Naive thymus-derived CD8-positive, alpha-beta T cell (primary cell): ENCODE measurements around the gene HINT3. TPM values are rescaled to one million over a fixed set of nuclear protein-coding genes. Genes with fewer than 3 reads are reported as not detected.

Experiments
- ATAC-seq, 2 donors: fragments of 150-1000 bp; cut with Tn5 transposase in 1 of 2; sonication (Bioruptor Pico), chemical (Tn5 transposase) in 1 of 2; 1 replicate in 1 of 2; 2 replicates in 1 of 2; pipeline ENCODE4 v1.10.0; 2021; ENCODE audit warnings: mild to moderate bottlenecking in 2 of 2, moderate library complexity in 2 of 2
- POLR2A ChIA-PET: fragments of 350-600 bp; sonication (Branson Sonifier 250); formaldehyde crosslinking; loops from one replicate; lab custom pipeline; 2021; ENCODE audit warnings: antibody characterized with exemption; lab: Charles Lee
- DNase-seq, 10 donors: peaks; one replicate each; pipeline versions ENCODE4 v3.0.0 to v3.0.0-alpha.2; 2020 to 2022
- H3K27ac Mint-ChIP-seq, 10 donors: one replicate each; pipeline ENCODE4 v1.8.0; 2020 to 2022; ENCODE audit warnings: mild to moderate bottlenecking in 10 of 10, mixed read lengths in 10 of 10, moderate library complexity in 4 of 10, inconsistent platforms in 1 of 10
- H3K27me3 Mint-ChIP-seq, 5 donors: one replicate each; pipeline ENCODE4 v1.8.0; 2021 to 2022; ENCODE audit warnings: mixed read lengths in 5 of 5
- H3K36me3 Mint-ChIP-seq, 3 donors: one replicate each; pipeline ENCODE4 v1.8.0; 2020 to 2022; ENCODE audit warnings: mixed read lengths in 3 of 3, mild to moderate bottlenecking in 2 of 3, inconsistent platforms in 1 of 3
- H3K4me1 Mint-ChIP-seq, 4 donors: one replicate each; pipeline ENCODE4 v1.8.0; 2021 to 2022; ENCODE audit warnings: mixed read lengths in 4 of 4
- H3K4me3 Mint-ChIP-seq, 10 donors: one replicate each; pipeline ENCODE4 v1.8.0; 2020 to 2022; ENCODE audit warnings: mild to moderate bottlenecking in 10 of 10, mixed read lengths in 10 of 10, moderate library complexity in 6 of 10, inconsistent platforms in 1 of 10
- H3K9me3 Mint-ChIP-seq, 9 donors: one replicate each; pipeline ENCODE4 v1.8.0; 2020 to 2022; ENCODE audit warnings: mixed read lengths in 9 of 9, mild to moderate bottlenecking in 3 of 9, inconsistent platforms in 1 of 9, moderate library complexity in 1 of 9
- polyA plus RNA-seq, 3 donors: library from polyadenylated mRNA; unstranded; fragments of 300-500 nt; fragmentation: Illumina TruSeq; gene quantifications; one replicate each; pipeline ENCODE4 v1.2.3, GENCODE V29; 2021
- total RNA-seq, 8 experiments: library from RNA in 2 of 8; stranded (reverse) in 2 of 8; gene quantifications; one replicate each; pipeline ENCODE4 v1.2.3 and lab custom pipeline; 2021 to 2026

The HINT3 gene
- total and polyA plus RNA-seq, 5 experiments from 2014 or later: 7.9 to 12.7 (median 10.4) TPM

DNA sequence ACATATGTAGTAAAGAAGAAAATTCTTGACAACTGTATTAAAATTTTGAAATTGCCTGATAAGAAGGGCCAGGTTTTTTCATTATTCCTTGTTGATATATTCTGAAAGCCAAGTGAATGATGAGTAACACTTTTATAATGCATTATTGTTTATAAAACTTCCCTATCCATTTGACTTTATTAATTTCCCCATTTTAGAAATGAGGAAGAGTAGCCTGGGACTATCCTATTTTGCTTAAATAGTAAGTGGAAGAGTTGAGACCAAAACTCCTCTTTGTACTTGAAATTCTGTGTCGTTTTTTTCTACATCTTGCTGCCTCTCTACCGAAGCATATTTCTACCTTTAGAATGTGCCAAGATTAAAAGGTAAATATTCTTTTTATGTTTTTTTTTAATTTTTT, 69.4 kb downstream of the HINT3 start:
- no peak for DNase-seq
- Mint-ChIP-seq H3K36me3 (peaks cover 6 to 84% (median 46%) of the 10 kb centered on the region in 3 donors), H3K4me3 (no peak overlapping the region), H3K27ac (no peak overlapping the region), H3K4me1 (peaks cover 0 to 9% (median 0%) of the 10 kb centered on the region in 4 donors), H3K9me3 (no peaks in the 10 kb centered on the region), H3K27me3 (no peaks in the 10 kb centered on the region)
- POLR2A ChIA-PET: no interaction called here
- no peak for ATAC-seq

DNA sequence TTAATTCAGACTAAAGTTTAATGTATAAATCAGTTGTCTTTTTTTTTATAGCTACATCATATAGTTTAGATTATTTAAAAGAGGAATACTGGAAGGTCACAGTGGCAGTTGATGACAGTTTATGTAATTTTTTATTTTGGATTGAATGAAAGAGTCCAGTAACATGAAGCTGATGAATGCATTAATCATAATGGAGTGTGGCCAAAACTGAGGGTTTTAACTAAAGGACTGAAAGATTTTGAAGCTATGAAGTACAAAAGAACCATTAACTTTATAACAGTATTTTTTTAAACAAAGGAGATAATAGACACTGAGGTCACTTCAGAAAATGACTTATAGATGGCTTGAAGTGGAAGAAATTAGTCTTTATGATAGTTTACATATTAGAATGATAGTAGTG, 71.0 kb downstream of the HINT3 start:
- Mint-ChIP-seq H3K9me3 (no peaks in the 10 kb centered on the region), H3K4me3 (no peak overlapping the region), H3K27me3 (no peaks in the 10 kb centered on the region), H3K36me3 (peaks cover under 1 to 84% (median 38%) of the 10 kb centered on the region in 3 donors), H3K4me1 (peaks cover 0 to 21% (median 1%) of the 10 kb centered on the region in 4 donors), H3K27ac (no peak overlapping the region)
- POLR2A ChIA-PET: no interaction called here
- no peak for ATAC-seq
- DNase-seq: no peak

Other genes with a start within 250 kb of the HINT3 start
- gene HEY2, start 207.1 kb upstream of the HINT3 start, total RNA-seq: under 1 TPM; 0.33 to 0.60 TPM
- gene HEY2, start 207.1 kb upstream of the HINT3 start, polyA plus RNA-seq: under 1 TPM; 0.18 to 0.32 (median 0.27) TPM
- gene NCOA7, start 165.8 kb upstream of the HINT3 start, total RNA-seq: 10 to 100 TPM; 44.4 to 48.0 TPM
- 10 to 100 TPM in 2 of 3 donors, 1 to 10 TPM in 1; 9.4 to 16.5 (median 13.5) TPM for gene NCOA7, start 165.8 kb upstream of the HINT3 start, polyA plus RNA-seq
- 10 to 100 TPM; 27.3 to 27.9 TPM for gene TRMT11, start 29.8 kb downstream of the HINT3 start, total RNA-seq
- gene TRMT11, start 29.8 kb downstream of the HINT3 start, polyA plus RNA-seq: 10 to 100 TPM in 1 of 3 donors, 1 to 10 TPM in 2; 9.4 to 16.1 (median 9.9) TPM